GM12874 (cell line): ENCODE results near the gene ZFP36L1.

ENCODE experiments used
- TF ChIP-seq, protein P1 (sequence below): IDR thresholded peaks from 2 replicates; pipeline ENCODE4 v1.5.1; 2011; ENCODE audit warnings: low read depth, mild to moderate bottlenecking, control low read depth, low read length, moderate library complexity; ENCODE audit not compliant: insufficient read depth

The ZFP36L1 gene

DNA sequence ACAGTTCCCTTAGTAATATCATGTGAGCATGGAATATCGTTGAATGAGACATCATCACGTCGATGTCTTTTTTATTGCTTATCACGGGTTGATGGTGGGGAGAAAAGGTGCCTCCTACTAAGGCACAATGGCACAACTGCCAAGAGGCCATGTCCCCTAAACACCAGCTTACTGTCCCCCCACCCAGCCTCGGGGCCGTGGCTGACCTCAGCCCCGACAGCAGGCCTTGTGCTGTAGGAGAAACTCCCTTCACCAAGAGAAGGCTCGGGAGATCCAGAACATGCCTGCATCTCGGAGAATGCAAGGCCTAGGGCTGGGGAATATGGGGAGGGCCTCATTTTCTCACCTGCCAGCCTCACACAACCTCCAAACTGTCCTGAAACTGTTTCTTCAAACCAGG is 22.8 kb downstream of the ZFP36L1 start:
- TF ChIP-seq, protein P1, sequence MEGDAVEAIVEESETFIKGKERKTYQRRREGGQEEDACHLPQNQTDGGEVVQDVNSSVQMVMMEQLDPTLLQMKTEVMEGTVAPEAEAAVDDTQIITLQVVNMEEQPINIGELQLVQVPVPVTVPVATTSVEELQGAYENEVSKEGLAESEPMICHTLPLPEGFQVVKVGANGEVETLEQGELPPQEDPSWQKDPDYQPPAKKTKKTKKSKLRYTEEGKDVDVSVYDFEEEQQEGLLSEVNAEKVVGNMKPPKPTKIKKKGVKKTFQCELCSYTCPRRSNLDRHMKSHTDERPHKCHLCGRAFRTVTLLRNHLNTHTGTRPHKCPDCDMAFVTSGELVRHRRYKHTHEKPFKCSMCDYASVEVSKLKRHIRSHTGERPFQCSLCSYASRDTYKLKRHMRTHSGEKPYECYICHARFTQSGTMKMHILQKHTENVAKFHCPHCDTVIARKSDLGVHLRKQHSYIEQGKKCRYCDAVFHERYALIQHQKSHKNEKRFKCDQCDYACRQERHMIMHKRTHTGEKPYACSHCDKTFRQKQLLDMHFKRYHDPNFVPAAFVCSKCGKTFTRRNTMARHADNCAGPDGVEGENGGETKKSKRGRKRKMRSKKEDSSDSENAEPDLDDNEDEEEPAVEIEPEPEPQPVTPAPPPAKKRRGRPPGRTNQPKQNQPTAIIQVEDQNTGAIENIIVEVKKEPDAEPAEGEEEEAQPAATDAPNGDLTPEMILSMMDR, result no peak

DNA sequence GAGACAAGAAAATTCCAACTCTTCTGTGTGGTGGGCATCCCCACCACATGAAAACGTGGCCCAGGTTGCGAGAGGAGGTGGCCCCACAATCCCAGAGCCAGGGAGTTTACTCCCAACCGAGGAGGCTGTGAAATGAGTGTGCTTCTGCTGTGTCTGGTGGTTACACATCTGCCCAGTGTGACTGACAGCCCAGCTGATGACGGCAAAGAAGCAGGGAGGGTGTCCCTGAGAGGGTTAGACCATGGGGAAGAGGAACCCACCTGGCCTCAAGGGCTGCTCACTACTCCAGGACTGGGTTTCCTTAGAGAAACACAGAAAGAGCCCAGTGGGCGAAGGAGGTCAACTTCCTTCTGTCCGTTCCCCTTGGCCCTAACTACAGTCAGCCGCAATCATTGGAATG is 24.6 kb downstream of the ZFP36L1 start:
- TF ChIP-seq, protein P1, result no peak

DNA sequence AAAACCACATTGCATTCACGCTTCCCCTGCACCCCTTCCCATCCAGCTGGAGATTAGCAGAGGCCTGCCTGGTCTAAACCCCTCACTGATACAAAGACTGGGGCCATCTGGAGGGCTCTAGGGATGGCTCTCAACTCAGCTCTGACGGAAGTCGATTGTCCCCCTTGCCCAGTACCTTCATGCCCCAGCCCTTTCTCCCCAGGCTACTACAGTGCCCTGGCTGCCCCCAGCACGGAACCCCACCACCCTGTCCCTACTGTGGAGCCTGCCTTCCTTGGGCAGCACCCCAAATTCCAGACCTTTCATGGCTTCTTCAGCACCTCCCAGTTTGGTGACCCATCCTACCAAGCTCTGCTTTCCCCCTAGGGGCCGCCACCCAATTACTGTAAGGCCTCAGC is 25.6 kb downstream of the ZFP36L1 start:
- TF ChIP-seq, protein P1, result no peak

DNA sequence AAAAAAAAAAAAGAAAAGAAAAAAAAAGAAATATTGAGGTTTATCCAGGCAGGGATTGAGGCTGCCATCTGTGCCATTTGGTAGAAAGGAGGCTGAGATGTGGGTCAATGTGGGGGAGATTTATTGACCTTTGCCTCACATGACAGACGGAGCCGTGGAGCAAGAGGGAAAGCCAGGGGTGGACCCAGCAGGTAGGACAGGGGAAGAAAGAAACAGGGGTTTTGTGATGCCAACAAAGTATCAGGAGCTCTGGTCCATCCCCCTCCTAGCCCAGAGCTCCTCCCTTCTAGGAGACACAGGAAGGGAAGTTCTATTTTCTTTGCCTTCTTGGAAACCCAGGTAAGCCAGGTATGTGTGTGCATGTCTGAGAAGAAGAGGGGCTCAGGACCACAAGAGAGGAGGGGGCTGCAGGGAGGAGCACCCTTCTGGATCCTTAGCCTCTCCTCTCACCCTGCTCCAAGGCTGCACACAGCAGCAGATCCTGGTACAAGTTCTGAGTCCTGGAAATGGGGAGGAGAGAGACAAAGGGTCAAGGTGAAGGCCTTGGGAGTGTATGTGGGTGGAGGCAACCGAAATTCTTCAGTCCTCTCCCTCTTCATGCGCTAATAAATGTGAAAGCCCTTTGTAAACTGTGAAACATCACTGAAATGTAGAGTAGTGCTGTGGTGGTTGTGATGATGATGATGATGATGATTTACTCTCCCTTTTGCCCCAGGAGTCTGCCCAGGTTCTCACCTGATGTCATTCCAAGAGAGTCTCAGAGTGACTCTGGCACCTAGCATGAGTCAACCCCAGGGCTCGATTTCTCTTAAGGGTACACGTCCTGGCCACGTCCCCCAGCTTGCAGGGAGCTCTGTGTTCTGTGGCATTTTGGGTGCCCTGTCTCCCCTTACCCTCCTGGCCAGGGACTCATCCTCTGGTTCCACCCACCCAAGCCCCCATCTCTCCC is 26.3 kb downstream of the ZFP36L1 start:
- TF ChIP-seq, protein P1, result no peak

DNA sequence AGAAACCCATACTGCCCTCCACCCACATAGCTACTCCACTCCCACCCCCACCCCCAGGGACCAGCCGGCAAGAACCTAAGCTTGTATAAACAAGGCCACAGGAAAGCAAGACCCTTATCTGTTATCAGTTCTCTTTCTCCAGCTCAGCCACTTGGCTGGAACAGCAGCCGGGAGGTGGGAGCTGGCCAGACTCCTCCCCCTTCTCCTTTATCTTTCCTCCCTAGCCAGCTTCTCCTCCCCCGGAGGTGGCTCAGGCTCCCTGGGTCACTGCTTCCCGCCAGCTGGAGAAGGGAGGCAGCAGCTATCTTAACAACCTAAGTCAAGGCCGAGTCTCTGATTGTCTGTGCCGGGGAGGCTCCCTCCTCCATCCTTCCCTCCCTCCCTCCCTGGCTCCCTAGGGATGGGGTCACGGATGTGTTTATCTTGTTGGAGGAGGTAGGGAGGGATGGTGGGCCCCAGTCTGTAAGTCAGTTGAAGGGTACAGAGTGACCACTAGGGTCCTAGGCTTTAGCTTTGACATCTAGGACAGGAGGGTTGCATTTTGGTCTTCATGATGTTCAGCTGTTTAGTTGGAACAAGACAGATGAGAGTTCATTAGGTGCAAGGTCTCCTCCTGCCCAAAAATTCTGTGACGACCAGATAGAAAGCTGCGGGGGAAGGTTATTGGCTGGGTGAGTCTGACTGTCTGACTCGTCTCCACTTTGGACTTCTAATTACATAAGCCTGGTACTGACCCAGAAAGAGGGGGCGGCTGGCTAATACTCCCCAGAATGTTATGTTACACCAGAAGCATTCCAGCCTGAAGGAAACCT is 29.7 kb downstream of the ZFP36L1 start:
- TF ChIP-seq, protein P1, result no peak

DNA sequence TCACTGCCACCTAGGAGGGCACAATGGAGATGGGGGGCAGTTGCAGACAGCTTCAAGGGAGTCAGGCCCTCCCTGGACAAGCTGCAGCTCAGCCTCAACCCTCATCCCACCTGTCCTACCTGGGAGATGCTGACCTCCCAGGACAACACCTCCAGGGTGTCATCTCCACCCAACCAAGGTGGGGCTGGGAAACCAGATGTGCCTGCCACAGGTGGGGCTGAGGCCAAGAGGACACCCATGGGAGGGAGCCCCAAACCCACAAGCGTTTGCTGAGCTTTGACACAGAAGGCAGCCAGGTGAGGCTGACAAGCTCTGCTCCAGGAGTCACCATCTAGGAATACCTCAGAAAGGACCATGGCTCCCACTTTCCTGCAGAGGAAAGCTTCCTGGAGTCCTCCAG is 31.5 kb downstream of the ZFP36L1 start:
- TF ChIP-seq, protein P1, result no peak

DNA sequence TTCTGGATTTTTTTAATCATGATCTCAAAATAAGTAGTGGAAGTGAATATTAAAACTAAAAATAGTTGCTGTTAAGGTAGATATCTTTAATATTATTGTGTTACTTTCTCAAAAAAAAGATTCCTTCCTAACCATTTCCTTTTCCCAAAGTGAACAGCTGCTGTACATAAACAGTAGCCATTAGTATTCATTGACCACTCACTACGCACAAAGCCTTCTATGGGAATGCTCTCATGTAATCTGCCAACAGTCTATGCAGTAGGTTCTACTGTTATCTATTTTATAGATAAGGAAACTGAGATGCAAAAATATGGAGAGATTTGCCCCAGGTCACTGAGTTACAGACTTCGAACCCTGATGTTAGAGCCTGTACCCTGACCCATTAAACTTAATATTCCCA is 32.1 kb downstream of the ZFP36L1 start:
- TF ChIP-seq, protein P1, result no peak
